NT2/D1 (cell line): ENCODE measurements around the gene PHLDB3.
"Not testable (repeated sequence)": the region's sequence is repeated elsewhere in the genome, so short reads cannot be mapped to it uniquely, and the experiment has no call there.

Source experiments
- DNase-seq: peaks from one replicate; pipeline ENCODE4 v3.0.0-alpha.2; 2011; ENCODE audit warnings: low read depth, low spot score
- H3K27me3 ChIP-seq: 2 replicates; pipeline ENCODE4 v1.6.0; 2011; ENCODE audit warnings: mild to moderate bottlenecking; ENCODE audit not compliant: insufficient read length, insufficient read depth
- H3K36me3 ChIP-seq: 2 replicates; pipeline ENCODE4 v1.6.1; 2011; ENCODE audit warnings: mild to moderate bottlenecking, low read length, mixed read lengths; ENCODE audit not compliant: insufficient read depth, insufficient read length
- H3K4me1 ChIP-seq: 2 replicates; pipeline ENCODE4 v1.5.1; 2011; ENCODE audit not compliant: insufficient read depth, insufficient read length
- H3K4me3 ChIP-seq: 2 replicates; pipeline ENCODE4 v1.5.1; 2011; ENCODE audit warnings: low read depth; ENCODE audit not compliant: insufficient read length
- H3K9ac ChIP-seq: 2 replicates; pipeline ENCODE4 v1.6.0; 2011; ENCODE audit warnings: low read depth; ENCODE audit not compliant: insufficient read length
- H3K9me3 ChIP-seq: 2 replicates; pipeline ENCODE4 v1.5.1; 2011; ENCODE audit warnings: mild to moderate bottlenecking, low read length; ENCODE audit not compliant: insufficient read depth
- SUZ12 ChIP-seq: IDR thresholded peaks from 2 replicates; pipeline ENCODE4 v1.6.1; 2011; ENCODE audit not compliant: insufficient read length, insufficient read depth; ENCODE audit errors: extremely low read depth
- YY1 ChIP-seq: IDR thresholded peaks from 2 replicates; pipeline ENCODE4 v1.6.1; 2011; ENCODE audit not compliant: insufficient read length, insufficient read depth
- ZNF274 ChIP-seq: IDR thresholded peaks from 2 replicates; pipeline ENCODE4 v1.6.1; 2011; ENCODE audit warnings: mild to moderate bottlenecking, low read depth, low read length

The PHLDB3 gene

DNA sequence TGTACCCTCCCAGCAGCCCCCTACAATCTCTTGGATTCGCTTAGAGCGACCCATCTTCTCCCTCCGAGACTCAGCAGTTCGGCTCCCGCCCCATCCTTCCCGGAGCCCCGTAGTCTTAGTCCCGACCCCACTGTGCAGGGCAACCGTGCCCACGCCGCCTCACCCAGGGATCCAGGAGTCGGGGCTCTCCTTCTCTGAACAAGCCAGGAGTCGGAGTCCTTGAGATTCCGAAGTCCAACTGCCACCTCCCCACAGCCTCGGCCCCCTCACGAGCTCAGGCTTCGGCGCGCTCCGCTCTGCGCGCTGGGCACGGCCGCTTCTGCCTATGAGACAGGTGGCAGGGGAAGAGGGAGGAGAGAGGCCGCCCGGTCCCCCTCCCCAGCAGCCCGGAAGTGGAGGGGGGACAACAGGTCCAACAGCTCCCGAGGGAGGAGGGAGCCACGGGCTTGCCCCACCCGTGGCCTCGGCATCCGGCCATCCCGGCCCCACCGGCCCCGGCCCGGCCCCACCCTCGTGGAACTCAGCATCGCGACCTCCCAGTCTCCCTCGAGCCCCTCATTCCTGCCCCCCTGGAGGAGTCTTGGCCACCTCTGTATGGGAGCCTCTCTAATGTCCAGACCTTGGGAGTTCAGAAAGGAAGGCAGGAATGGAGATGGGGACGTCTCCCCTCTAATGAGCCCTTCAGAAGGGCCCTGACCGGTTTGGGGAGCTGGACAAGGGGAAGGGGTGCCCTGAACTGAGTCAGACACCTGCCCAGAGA, at the start of gene PHLDB3:
TSS of gene PHLDB3 (minus strand) at position 321 of the 760 bp plus-strand sequence. CDS start 628 bp downstream, outside the sequence.
- Histone ChIP-seq H3K9me3 (no peaks in the 10 kb centered on the region), H3K9ac (peak within 1 kb of the TSS; percentile 83), H3K27me3 (peaks cover 24% of the 10 kb centered on the region), H3K4me3 (peak within 1 kb of the TSS; percentile 75), H3K4me1 (peaks cover 5% of the 10 kb centered on the region), H3K36me3 (peaks cover 16% of the 10 kb centered on the region)
- DNase-seq = no peak
- TF ChIP-seq YY1 (no peak), SUZ12 (no peak), ZNF274 (no peak)

GRCh38 chr19:43553656-43554055, 49.1 kb upstream of the PHLDB3 start:
- H3K9ac ChIP-seq = no peak overlapping the region
- DNase-seq = no peak
- H3K36me3 ChIP-seq = peaks cover 52% of the 10 kb centered on the region
- H3K4me3 ChIP-seq = no peak overlapping the region
- TF ChIP-seq YY1 (no peak), SUZ12 (no peak), ZNF274 (no peak)
- H3K27me3 ChIP-seq = no peaks in the 10 kb centered on the region
- no peaks in the 10 kb centered on the region for H3K4me1 ChIP-seq
- no peaks in the 10 kb centered on the region for H3K9me3 ChIP-seq

GRCh38 chr19:43552616-43553015, 48.1 kb upstream of the PHLDB3 start:
- no peak for TF ChIP-seq SUZ12
- no peak for TF ChIP-seq ZNF274
- TF ChIP-seq YY1 = no peak
- Histone ChIP-seq H3K4me1 (no peaks in the 10 kb centered on the region), H3K36me3 (peaks cover 50% of the 10 kb centered on the region), H3K9me3 (no peaks in the 10 kb centered on the region), H3K4me3 (no peak overlapping the region), H3K27me3 (no peaks in the 10 kb centered on the region), H3K9ac (no peak overlapping the region)
- DNase-seq = no peak

DNA sequence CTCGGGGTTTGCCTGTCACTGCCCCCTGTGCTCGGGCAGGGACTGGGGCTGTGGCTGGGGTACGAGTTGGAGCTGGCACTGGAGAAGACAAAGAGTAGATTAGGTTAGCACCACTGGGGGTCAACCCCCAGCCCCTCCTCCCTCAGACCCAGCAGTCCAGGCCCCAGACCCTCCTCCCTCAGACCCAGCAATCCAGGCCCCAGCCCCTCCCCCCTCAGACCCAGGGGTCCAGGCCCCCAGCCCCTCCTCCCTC, 47.6 kb upstream of the PHLDB3 start:
- H3K9ac ChIP-seq = no peak overlapping the region

DNA sequence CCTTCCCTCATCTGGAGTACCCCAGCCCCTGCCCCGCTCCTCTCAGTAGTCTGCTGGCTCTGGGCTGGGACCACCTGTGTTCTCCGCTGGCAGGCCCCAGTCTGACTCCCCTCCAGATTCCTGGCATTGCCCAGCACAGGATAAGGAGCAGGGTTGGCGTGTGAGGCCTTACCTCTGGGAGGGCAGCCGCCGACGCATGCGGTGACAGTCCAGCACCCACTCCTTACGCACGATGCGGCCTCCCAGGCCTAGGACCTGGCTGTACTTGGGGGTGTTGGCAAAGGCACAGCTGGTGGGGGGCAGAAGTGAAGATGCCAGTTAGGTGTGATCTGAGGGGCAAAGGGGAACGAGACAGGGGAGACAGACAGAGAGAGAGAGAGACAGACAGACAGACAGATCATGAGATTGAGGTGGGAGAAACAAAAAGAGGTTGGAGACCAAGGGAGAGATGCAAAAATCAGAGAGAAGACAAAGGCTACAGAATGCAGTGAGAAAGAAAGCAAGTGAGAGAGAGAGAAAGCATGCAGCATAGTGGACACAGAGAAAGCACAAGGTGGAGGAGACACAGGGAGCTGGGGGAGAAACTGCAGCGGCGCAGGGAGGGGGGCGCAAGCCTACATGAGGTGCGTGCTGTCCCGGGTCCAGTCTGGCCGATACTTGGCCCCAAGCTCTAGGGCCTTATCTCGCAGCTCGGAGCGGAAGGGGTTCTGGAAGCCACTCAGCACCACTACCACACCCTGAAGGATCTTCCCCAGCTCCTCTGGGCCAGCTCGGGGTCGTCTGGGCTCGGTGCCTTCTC, 47.1 kb upstream of the PHLDB3 start:
- Histone ChIP-seq H3K27me3 (no peaks in the 10 kb centered on the region), H3K4me3 (no peak overlapping the region), H3K9me3 (no peaks in the 10 kb centered on the region), H3K9ac (no peak overlapping the region), H3K36me3 (peaks cover 51% of the 10 kb centered on the region), H3K4me1 (no peaks in the 10 kb centered on the region)
- TF ChIP-seq YY1 (no peak), SUZ12 (no peak), ZNF274 (no peak)
- no peak for DNase-seq

More for the DNA sequence above, 47.6 kb upstream of the PHLDB3 start:
- Histone ChIP-seq H3K27me3 (no peaks in the 10 kb centered on the region), H3K4me1 (no peaks in the 10 kb centered on the region), H3K9me3 (no peaks in the 10 kb centered on the region), H3K36me3 (peaks cover 50% of the 10 kb centered on the region), H3K4me3 (no peak overlapping the region)
- no peak for DNase-seq
- TF ChIP-seq ZNF274 = no peak
- TF ChIP-seq SUZ12 = no peak
- TF ChIP-seq YY1 = no peak

- H3K4me3 ChIP-seq = no peak overlapping the region
- H3K9me3 ChIP-seq = no peaks in the 10 kb centered on the region
- peaks cover 57% of the 10 kb centered on the region for H3K36me3 ChIP-seq
- TF ChIP-seq YY1 (no peak), SUZ12 (no peak), ZNF274 (no peak)
- no peak for DNase-seq
- H3K4me1 ChIP-seq = no peaks in the 10 kb centered on the region
- H3K9ac ChIP-seq = no peak overlapping the region
- no peaks in the 10 kb centered on the region for H3K27me3 ChIP-seq
These were observed 44.2 kb upstream of the PHLDB3 start for GRCh38 chr19:43548706-43549105.

DNA sequence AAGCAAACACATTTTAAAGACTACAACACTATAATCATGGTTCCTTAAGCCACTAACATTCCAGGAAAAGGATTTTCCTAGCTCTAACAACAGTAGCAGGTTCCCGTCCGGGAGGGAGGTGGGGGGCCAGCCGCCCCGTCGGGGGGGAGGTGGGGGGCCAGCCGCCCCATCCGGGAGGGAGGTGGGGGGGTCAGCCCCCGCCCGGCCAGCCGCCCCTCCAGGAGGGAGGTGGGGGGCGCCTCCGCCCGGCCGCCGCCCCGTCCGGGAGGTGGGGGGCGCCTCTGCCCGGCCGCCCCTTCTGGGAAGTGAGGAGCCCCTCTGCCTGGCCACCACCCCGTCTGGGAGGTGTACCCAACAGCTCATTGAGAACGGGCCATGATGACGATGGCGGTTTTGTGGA, 43.4 kb upstream of the PHLDB3 start:
- not testable (repeated sequence) for H3K9me3 ChIP-seq, H3K27me3 ChIP-seq, H3K4me3 ChIP-seq, H3K4me1 ChIP-seq, DNase-seq, H3K9ac ChIP-seq
- peaks cover 56% of the 10 kb centered on the region for H3K36me3 ChIP-seq
